K562 (cell line): ENCODE measurements around the gene RNF25. TPM values are rescaled to one million over a fixed set of nuclear protein-coding genes. Genes with fewer than 3 reads are reported as not detected.

ENCODE experiments used
- ATAC-seq: fragments of 200-7000 bp; cut with Tn5 transposase; 3 replicates; pipeline ENCODE4 v1.9.1; 2020; ENCODE audit warnings: moderate library complexity
- BruUV-seq: library from RNA; stranded (reverse); fragments of 400-500 nt; replicated peaks from 2 replicates; lab custom pipeline; 2021; lab: Mats Ljungman, UMichigan
- CTCF ChIA-PET: fragments of 300-600 bp; formaldehyde crosslinking; extraction: SDS; loops from one replicate; lab custom pipeline; 2021; ENCODE audit warnings: low intra/inter-chr PET ratio; lab: Yijun Ruan, JAX
- POLR2A ChIA-PET: fragments of 300-600, 350-650 bp; sonication (Branson Sonifier 250); formaldehyde crosslinking; extraction: SDS; loops from one replicate; lab custom pipeline; 2021; ENCODE audit warnings: antibody characterized with exemption, inconsistent platforms; lab: Yijun Ruan, JAX
- DNase-seq, 4 experiments: peaks; one replicate each; pipeline versions ENCODE4 v3.0.0 to v3.0.0-alpha.2; 2011 to 2018; ENCODE audit warnings: low spot score in 3 of 4, mixed read lengths in 3 of 4; ENCODE audit errors: extremely low read depth in 1 of 4
- FAIRE-seq: peaks from 2 replicates; lab custom pipeline; 2011; peaks lifted over from hg19 to GRCh38; lab: Jason Lieb, UNC
- H2AFZ ChIP-seq: 2 replicates; pipeline ENCODE4 v1.6.0; 2011; ENCODE audit warnings: low read depth, low read length, control low read depth, inconsistent platforms
- H3K27ac ChIP-seq: fragments of 200-600 bp; 3 replicates; pipeline ENCODE4 v1.8.0; 2011; ENCODE audit warnings: low read depth, mild to moderate bottlenecking, control low read depth, inconsistent platforms, low read length, moderate library complexity, mixed read lengths; ENCODE audit errors: extremely low read depth
- H3K27me3 ChIP-seq, 2 experiments: fragments of 300-600 bp in 1 of 2; 2 replicates in 1 of 2; 3 replicates in 1 of 2; pipeline versions ENCODE4 v1.6.0 to v1.8.0; 2011; ENCODE audit warnings: inconsistent platforms in 2 of 2, low read length in 2 of 2, mild to moderate bottlenecking in 1 of 2, mixed read lengths in 1 of 2, moderate library complexity in 1 of 2; ENCODE audit not compliant: control insufficient read depth in 2 of 2, insufficient read depth in 2 of 2
- H3K36me3 ChIP-seq: fragments of 300-600 bp; 3 replicates; pipeline ENCODE4 v1.8.0; 2011; ENCODE audit warnings: mild to moderate bottlenecking, low read length, inconsistent platforms; ENCODE audit not compliant: control insufficient read depth, insufficient read depth
- H3K4me1 ChIP-seq, 2 experiments: fragments of 200-600 bp in 1 of 2; replicated peaks in 1 of 2; 2 replicates in 1 of 2; 3 replicates in 1 of 2; pipeline versions ENCODE4 v1.5.1 to v1.8.0; 2011; ENCODE audit warnings: inconsistent platforms in 2 of 2, low read length in 2 of 2, mild to moderate bottlenecking in 1 of 2, mixed read lengths in 1 of 2, moderate library complexity in 1 of 2; ENCODE audit not compliant: control insufficient read depth in 2 of 2, insufficient read depth in 2 of 2
- H3K4me2 ChIP-seq: 2 replicates; pipeline ENCODE4 v1.6.1; 2011; ENCODE audit warnings: low read length, control low read depth, inconsistent platforms, mixed read lengths; ENCODE audit not compliant: insufficient read depth
- H3K4me3 ChIP-seq: fragments of 200-600 bp; sonication (generic), shearing (Covaris generic); 2 replicates; pipeline ENCODE4 v1.5.1; 2016; ENCODE audit warnings: control low read depth, inconsistent platforms
- H3K79me2 ChIP-seq: fragments of 200-600 bp; 3 replicates; pipeline ENCODE4 v1.8.0; 2011; ENCODE audit warnings: low read length, inconsistent platforms; ENCODE audit not compliant: control insufficient read depth, insufficient read depth
- H3K9ac ChIP-seq, 2 experiments: 2 replicates each; pipeline versions ENCODE4 v1.6.0 to v1.6.1; 2011; ENCODE audit warnings: low read depth in 2 of 2, low read length in 2 of 2, control low read depth in 1 of 2, inconsistent platforms in 1 of 2, mild to moderate bottlenecking in 1 of 2, mixed read lengths in 1 of 2; ENCODE audit not compliant: insufficient read depth in 1 of 2
- H3K9me1 ChIP-seq: one replicate; pipeline ENCODE4 v1.6.0; 2011; ENCODE audit warnings: inconsistent platforms, mild to moderate bottlenecking, low read length, moderate library complexity; ENCODE audit not compliant: control insufficient read depth, insufficient read depth
- H3K9me3 ChIP-seq: replicated peaks from 2 replicates; pipeline ENCODE4 v1.5.1; 2011; ENCODE audit warnings: low read depth, low read length, inconsistent platforms; ENCODE audit not compliant: control insufficient read depth, insufficient read depth
- H4K20me1 ChIP-seq: replicated peaks from 2 replicates; pipeline ENCODE4 v1.6.1; 2011; ENCODE audit warnings: low read length, inconsistent platforms, mixed read lengths; ENCODE audit not compliant: control insufficient read depth, insufficient read depth
- EP400 ChIP-seq: fragments of 450-650 bp; IDR thresholded peaks from 2 replicates; pipeline ENCODE4 v1.6.1; 2017; ENCODE audit warnings: antibody characterized with exemption, mild to moderate bottlenecking, moderate library complexity
- FOXP1 ChIP-seq: sonication (generic); formaldehyde crosslinking; IDR thresholded peaks from 2 replicates; pipeline ENCODE4 v1.8.0; 2022; ENCODE audit warnings: mild to moderate bottlenecking, missing genetic modification reagents
- JUN ChIP-seq, 2 experiments: sonication (generic) in 1 of 2; formaldehyde crosslinking in 1 of 2; IDR thresholded peaks; 2 replicates each; pipeline versions ENCODE4 v1.6.1 to v1.8.0; 2012 to 2022; ENCODE audit warnings: borderline replicate concordance in 2 of 2, mild to moderate bottlenecking in 2 of 2, improper control_type of control experiment in 1 of 2, low read depth in 1 of 2, low read length in 1 of 2, missing genetic modification reagents in 1 of 2
- KLF13 ChIP-seq: fragments of 450-650 bp; IDR thresholded peaks from 2 replicates; pipeline ENCODE4 v1.6.1; 2016; ENCODE audit warnings: missing genetic modification characterization, low read depth, mild to moderate bottlenecking, missing compliant biosample characterization, moderate library complexity, borderline replicate concordance
- NCOA1 ChIP-seq: fragments of 450-650 bp; IDR thresholded peaks from 2 replicates; pipeline ENCODE4 v1.6.1; 2016; ENCODE audit warnings: low read depth
- NFRKB ChIP-seq: fragments of 450-650 bp; IDR thresholded peaks from 2 replicates; pipeline ENCODE4 v1.6.1; 2016; ENCODE audit warnings: low read depth
- NFXL1 ChIP-seq: fragments of 450-650 bp; formaldehyde crosslinking; IDR thresholded peaks from 2 replicates; pipeline ENCODE4 v1.4.0; 2021; ENCODE audit warnings: mild to moderate bottlenecking
- NFYB ChIP-seq: IDR thresholded peaks from 2 replicates; pipeline ENCODE4 v1.6.1; 2011; ENCODE audit warnings: mild to moderate bottlenecking, moderate library complexity; ENCODE audit not compliant: insufficient read length; ENCODE audit errors: extremely low read depth
- PHF8 ChIP-seq: fragments of 200-600 bp; sonication (generic); IDR thresholded peaks from 2 replicates; pipeline ENCODE4 v1.6.1; 2012; ENCODE audit warnings: mixed run types, mild to moderate bottlenecking, inconsistent platforms, low read length, moderate library complexity, borderline replicate concordance
- RBM22 ChIP-seq: fragments of 200-400 bp; formaldehyde crosslinking; IDR thresholded peaks from 2 replicates; pipeline ENCODE4 v1.6.1; 2018; ENCODE audit warnings: low read length, low read depth; ENCODE audit not compliant: poor library complexity, severe bottlenecking
- RCOR1 ChIP-seq, 2 experiments: IDR thresholded peaks; 2 replicates each; pipeline ENCODE4 v1.6.1; 2012; ENCODE audit warnings: low read depth in 2 of 2, low read length in 2 of 2, borderline replicate concordance in 1 of 2, improper control_type of control experiment in 1 of 2
- ZC3H11A ChIP-seq: IDR thresholded peaks from 2 replicates; pipeline ENCODE4 v1.6.1; 2012; ENCODE audit warnings: low read depth, low read length, improper control_type of control experiment
- ZNF384 ChIP-seq: IDR thresholded peaks from 2 replicates; pipeline ENCODE4 v1.6.1; 2012; ENCODE audit warnings: low read depth, low read length, improper control_type of control experiment
- WGBS: fragments of 100-300 bp; shearing (Covaris generic); methylation state at CpG from one replicate; pipeline ENCODE4 v1.1.6; 2016; ENCODE audit warnings: low coverage, mixed read lengths; ENCODE audit not compliant: insufficient coverage; ENCODE audit errors: missing lambda C conversion rate; 5-methylcytosine and 5-hydroxymethylcytosine counted together
- in situ Hi-C: fragments of 300-500 bp; cut with MboI; formaldehyde crosslinking; loops from 4 replicates; pipeline ENCODE4 v1.15.0; 2018; ENCODE audit warnings: inconsistent platforms, mixed read lengths
- intact Hi-C: fragments of 100-400 bp; cut with micrococcal nuclease; formaldehyde crosslinking; loops from 2 replicates; pipeline ENCODE4 v1.14.2; 2022
- polyA plus RNA-seq, 8 experiments: library from polyadenylated mRNA; depleted of rRNA in 4 of 8; stranded (reverse) in 5 of 8; unstranded in 3 of 8; fragments of >200 nt; fragmentation: Nextera tagmentation in 2 of 8; fragmentation: Illumina TruSeq in 1 of 8; extraction: Ambion mirVana in 2 of 8; extraction: Trizol in 1 of 8; gene quantifications; 2 replicates each; pipeline versions ENCODE4 v1.2.1 to v1.2.3, GENCODE V29; 2011 to 2014; ENCODE audit warnings: inconsistent platforms in 1 of 8, missing spikeins in 1 of 8
- total RNA-seq, 7 experiments: library from RNA; depleted of rRNA in 6 of 7; stranded (reverse); fragments of >200 nt in 6 of 7; fragmentation: Illumina TruSeq in 2 of 7; extraction: Trizol in 2 of 7; gene quantifications; 2 replicates each; pipeline versions ENCODE4 v1.2.1 to v1.2.3, GENCODE V29; 2011 to 2021; ENCODE audit warnings: low replicate concordance in 1 of 7

RNF25 gene
- total and polyA plus RNA-seq, 9 of the 15 experiments (the other 6 are each of a cell fraction or from before 2014, with no cell fraction given) = 2.3 to 49.8 (median 20.5) TPM

GRCh38 chr2:218679119-218679518 is 7.3 kb upstream of the RNF25 start (continued):
- TF ChIP-seq JUN (IDR thresholded peaks at IDR 0.05; ENCODE audit: borderline replicate concordance, low read depth, low read length) = peak; percentile 75; the same call in 1 of the 2 replicates
- TF ChIP-seq JUN (CRISPR knock-in tag; IDR thresholded peaks at IDR 0.05; ENCODE audit: borderline replicate concordance) = no peak

- Histone ChIP-seq H3K4me2 (peak overlapping the region; percentile 93), H3K27me3 (no peaks in the 10 kb centered on the region), H3K4me3 (peak overlapping the region; percentile 66), H2AFZ (peak overlapping the region; percentile 99), H3K9ac (peak overlapping the region; percentile 71 to 97), H3K27ac (peak overlapping the region; percentile 68), H4K20me1 (no peaks in the 10 kb centered on the region), H3K36me3 (peaks cover 9% of the 10 kb centered on the region; the same call in 1 of the 3 replicates), H3K4me1 (peaks cover 0 to 9% of the 10 kb centered on the region in 2 experiments; a peak in 3 of 5 replicates)
- 31% methylated on average over 11 of the region's 12 CpGs for WGBS
- peak; percentile 61 for ATAC-seq
- intact Hi-C loops = no loop called here
- FAIRE-seq = no peak
- TF ChIP-seq NFXL1 (CRISPR knock-in tag) (no peak), KLF13 (tag) (peak; percentile 33; the same call in 1 of the 2 replicates), EP400 (no peak), PHF8 (no peak), NCOA1 (no peak), FOXP1 (no peak), NFYB (no peak), RBM22 (no peak), ZNF384 (peak; percentile 48), NFRKB (0 out of 2 replicates have a peak, but pooled peaks have one; percentile 17), ZC3H11A (no peak), RCOR1 (IDR thresholded peaks at IDR 0.05; ENCODE audit: borderline replicate concordance in 1 of 2, low read depth in 2 of 2, low read length in 2 of 2) (no peak)
- TF ChIP-seq, all 486 proteins: peak for 3
- Histone ChIP-seq H3K79me2 (peaks cover 15% of the 10 kb centered on the region), H3K9me3 (no peaks in the 10 kb centered on the region), H3K9me1 (no peaks in the 10 kb centered on the region)
- DNase-seq = peak in 1 of 4 experiments; percentile 9
- TSS peak; percentile 91 for BruUV-seq
- POLR2A ChIA-PET = interaction anchor here (0.6 to 1.9 kb wide), 4 partner anchors 11 to 39 kb away, joined by 3 to 8 read pairs (median 4); partner anchors contain the start of genes BCS1L and ZNF142
- CTCF ChIA-PET = no interaction called here
- in situ Hi-C loops = no loop called here
Measured at GRCh38 chr2:218671097-218671653, 627 bp downstream of the RNF25 start.
